Testis (tissue), 2 donors: Measurements from ENCODE around the gene TEAD1.

Experiments used
- CTCF ChIP-seq, 3 experiments: fragments of 450-650 bp in 2 of 3; fragments of 200-600 bp in 1 of 3; sonication (generic) in 1 of 3; IDR thresholded peaks; one replicate each; pipeline ENCODE4 v1.5.1; 2016 to 2019; ENCODE audit warnings: antibody characterized with exemption in 3 of 3, mild to moderate bottlenecking in 2 of 3, moderate library complexity in 1 of 3
- POLR2A ChIP-seq: fragments of 450-650 bp; IDR thresholded peaks from one replicate; pipeline ENCODE4 v1.6.1; 2017; ENCODE audit warnings: antibody characterized with exemption, mild to moderate bottlenecking, moderate library complexity

GRCh38 chr11:12764187-12764914, 90.1 kb downstream of the TEAD1 start:
- no peak for TF ChIP-seq POLR2A
- TF ChIP-seq CTCF (IDR thresholded peaks at IDR 0.05) = no peak
